Measurements from ENCODE around the gene DTX3L. TPM values are rescaled to one million over a fixed set of nuclear protein-coding genes. Genes with fewer than 3 reads are reported as not detected.

The DTX3L gene
- total and polyA plus RNA-seq, 2 of the 8 experiments (the other 6 are each of a cell fraction or from before 2014, with no cell fraction given): 1.7 to 11.3 TPM

- ChIA-PET POLR2A (ENCODE audit: partially characterized antibody) (no interaction called here), CTCF (ENCODE audit: partially characterized antibody) (interaction anchor here (0.9 kb wide), 1 partner anchor 216 kb away, joined by 3 read pairs; no protein-coding TSS in a partner anchor)
- H3K23me2 ChIP-seq (ENCODE audit: low read depth, low read length): no peaks in the 10 kb centered on the region
- H4K8ac ChIP-seq (ENCODE audit: extremely low read depth, insufficient read depth, low read length): no peak overlapping the region
- no peaks in the 10 kb centered on the region for H3K9me3 ChIP-seq (ENCODE audit: insufficient read depth in 2 of 2, low read depth in 1 of 2, low read length in 1 of 2)
- 83% methylated on average over 1 of the region's 1 CpG; no CpG with 5 or more reads in 1 of the 2 experiments for WGBS, 2 experiments (ENCODE audit: extremely low coverage in 1 of 2, insufficient coverage in 1 of 2, insufficient read length in 1 of 2, insufficient replicate concordance in 2 of 2, low coverage in 1 of 2, low lambda C conversion rate in 2 of 2, missing lambda C conversion rate in 1 of 2)
- no peak overlapping the region for H2BK12ac ChIP-seq (ENCODE audit: low read depth, low read length)
- H4K91ac ChIP-seq (replicated peaks; ENCODE audit: insufficient read length, low read length): no peak overlapping the region
- no peaks in the 10 kb centered on the region for H3K79me2 ChIP-seq (ENCODE audit: control insufficient read depth in 1 of 2, insufficient read depth in 2 of 2, low read length in 2 of 2)
- no peak overlapping the region for H3K4me3 ChIP-seq (ENCODE audit: extremely low read depth in 1 of 4, insufficient read depth in 2 of 4, low read depth in 3 of 4, low read length in 4 of 4)
- H3K14ac ChIP-seq (ENCODE audit: insufficient read length): no peak overlapping the region
- H3K4me1 ChIP-seq (replicated peaks in 1 of 4; ENCODE audit: control insufficient read depth in 3 of 4, insufficient read depth in 4 of 4, low read length in 3 of 4): peaks cover 0 to 4% (median 0%) of the 10 kb centered on the region in 4 experiments; a peak in 1 of 7 replicates
- H3K4ac ChIP-seq (replicated peaks; ENCODE audit: insufficient read length, low read depth, low read length): no peak overlapping the region
- DNase-seq (ENCODE audit: low read depth in 1 of 2, low spot score in 2 of 2) (no peak), FAIRE-seq (no peak)
- H2BK20ac ChIP-seq (ENCODE audit: low read length): no peak overlapping the region
- H3K27ac ChIP-seq (ENCODE audit: low read depth, low read length): no peak overlapping the region
- no peak overlapping the region for H3K56ac ChIP-seq (replicated peaks; ENCODE audit: insufficient read length, low read depth, low read length)
- H2AK5ac ChIP-seq (ENCODE audit: low read depth, low read length): no peak overlapping the region
- no peaks in the 10 kb centered on the region for H3K79me1 ChIP-seq (ENCODE audit: low read depth, low read length)
- H3K23ac ChIP-seq (ENCODE audit: insufficient read length): no peak overlapping the region
- H2BK15ac ChIP-seq (ENCODE audit: low read length): no peak overlapping the region
- no peaks in the 10 kb centered on the region for H3K36me3 ChIP-seq (ENCODE audit: control insufficient read depth in 2 of 4, insufficient read depth in 4 of 4, low read length in 3 of 4)
- no peak overlapping the region for H3K18ac ChIP-seq (ENCODE audit: extremely low read depth, low read length)
- no peak overlapping the region for H2AFZ ChIP-seq (ENCODE audit: low read length)
- TF ChIP-seq BACH1 (IDR thresholded peaks at IDR 0.05; ENCODE audit: low read length): no peak
- no peak for TF ChIP-seq ASH2L (IDR thresholded peaks at IDR 0.05; ENCODE audit: low read length)
- TF ChIP-seq SIN3A (conservative IDR thresholded peaks at IDR 0.05 in 1 of 2, IDR thresholded peaks at IDR 0.05 in 1 of 2; ENCODE audit: low read depth in 1 of 2, low read length in 2 of 2): no peak
- TF ChIP-seq TAF7 (optimal IDR thresholded peaks at IDR 0.05; ENCODE audit: borderline replicate concordance, low read depth, low read length): no peak
- no peak for TF ChIP-seq BRCA1 (IDR thresholded peaks at IDR 0.05; ENCODE audit: low read depth, low read length)
- TF ChIP-seq RXRA (IDR thresholded peaks at IDR 0.05; ENCODE audit: insufficient read depth, low read depth, low read length): no peak
- no peak for TF ChIP-seq ATF2 (IDR thresholded peaks at IDR 0.05; ENCODE audit: low read length)
- no peak overlapping the region for H2BK5ac ChIP-seq (ENCODE audit: low read depth, low read length)
- H3K9ac ChIP-seq (replicated peaks in 1 of 4; ENCODE audit: extremely low read depth in 1 of 4, low read depth in 3 of 4, low read length in 3 of 4): no peak overlapping the region
- H4K20me1 ChIP-seq (replicated peaks in 1 of 2; ENCODE audit: control insufficient read depth in 1 of 2, insufficient read depth in 2 of 2, low read length in 2 of 2): no peaks in the 10 kb centered on the region
- no peak overlapping the region for H2BK120ac ChIP-seq (replicated peaks; ENCODE audit: low read depth, low read length)
- no peak overlapping the region for H4K5ac ChIP-seq (ENCODE audit: insufficient read length, low read depth, low read length)
- no peak overlapping the region for H3K4me2 ChIP-seq (ENCODE audit: insufficient read depth in 1 of 2, low read depth in 2 of 2, low read length in 2 of 2)
- H3K27me3 ChIP-seq (replicated peaks in 1 of 4; ENCODE audit: control insufficient read depth in 3 of 4, extremely low read depth in 1 of 4, insufficient read depth in 3 of 4, low read length in 3 of 4): no peaks in the 10 kb centered on the region
These were observed 44.8 kb downstream of the DTX3L start for GRCh38 chr3:122608916-122609315.
